AG04449 (cell line): Measurements from ENCODE around the gene CHN2.

Source experiments
- CTCF ChIA-PET: fragments of 350-600 bp; formaldehyde crosslinking; extraction: SDS; loops from one replicate; lab custom pipeline; 2021; ENCODE audit warnings: antibody characterized with exemption; lab: Yijun Ruan, JAX
- POLR2A ChIA-PET: fragments of 400-600, 350-600 bp; formaldehyde crosslinking; extraction: SDS; loops from one replicate; lab custom pipeline; 2020; ENCODE audit warnings: antibody characterized with exemption, inconsistent platforms; lab: Yijun Ruan, JAX
- DNase-seq: peaks from one replicate; pipeline ENCODE4 v3.0.0-alpha.2; 2010; ENCODE audit warnings: low read depth, low spot score
- H3K4me3 ChIP-seq: 2 replicates; pipeline ENCODE4 v1.5.1; 2011; ENCODE audit warnings: low read depth, mild to moderate bottlenecking, control low read depth, low read length
- CTCF ChIP-seq: IDR thresholded peaks from one replicate; pipeline ENCODE4 v1.5.1; 2011; ENCODE audit warnings: mild to moderate bottlenecking, moderate library complexity, low read length, control low read depth, inconsistent platforms; ENCODE audit not compliant: insufficient read depth; ENCODE audit errors: missing control alignments

Gene CHN2

GRCh38 chr7:29149036-29149435 lies 45.5 kb upstream of the CHN2 start:
- no peak for DNase-seq
- no peak overlapping the region for H3K4me3 ChIP-seq
- CTCF ChIA-PET: interaction anchor here (0.9 to 1.2 kb wide), 2 partner anchors 222 to 226 kb away, joined by 3 read pairs; no protein-coding TSS in a partner anchor
- TF ChIP-seq CTCF: no peak
- POLR2A ChIA-PET: no interaction called here

- CTCF ChIA-PET: no interaction called here
- DNase-seq: no peak
- POLR2A ChIA-PET: no interaction called here
Observed at GRCh38 chr7:29150856-29151255, 43.7 kb upstream of the CHN2 start.

GRCh38 chr7:29154076-29154475 lies 40.5 kb upstream of the CHN2 start:
- no peak for TF ChIP-seq CTCF
- no peak overlapping the region for H3K4me3 ChIP-seq
- DNase-seq: no peak
- ChIA-PET CTCF (no interaction called here), POLR2A (no interaction called here)

More at GRCh38 chr7:29150856-29151255, 43.7 kb upstream of the CHN2 start:
- no peak for TF ChIP-seq CTCF
- H3K4me3 ChIP-seq: no peak overlapping the region

- no peak overlapping the region for H3K4me3 ChIP-seq
- TF ChIP-seq CTCF: no peak
- ChIA-PET POLR2A (no interaction called here), CTCF (interaction anchor here (1.3 to 2.1 kb wide), 2 partner anchors 32 to 230 kb away, joined by 3 to 7 read pairs; no protein-coding TSS in a partner anchor)
- DNase-seq: no peak
Observed at GRCh38 chr7:29156907-29157452, 37.6 kb upstream of the CHN2 start.

GRCh38 chr7:29158795-29159423 lies 35.7 kb upstream of the CHN2 start:
- no peak overlapping the region for H3K4me3 ChIP-seq
- ChIA-PET CTCF (interaction anchor here (1.3 kb wide), 1 partner anchor 237 kb away, joined by 6 read pairs; no protein-coding TSS in a partner anchor), POLR2A (no interaction called here)
- DNase-seq: no peak
- no peak for TF ChIP-seq CTCF

GRCh38 chr7:29160080-29160479 lies 34.5 kb upstream of the CHN2 start:
- no peak for TF ChIP-seq CTCF
- ChIA-PET CTCF (no interaction called here), POLR2A (no interaction called here)
- no peak overlapping the region for H3K4me3 ChIP-seq
- DNase-seq: no peak
